Mesodermal cell (in vitro differentiated cells): Measurements from ENCODE around the gene POFUT1.

ENCODE experiments used
- H3K27ac ChIP-seq: 2 replicates; pipeline ENCODE4 v1.7.0; 2013; ENCODE audit warnings: mild to moderate bottlenecking, low read depth, low read length, moderate library complexity; ENCODE audit not compliant: severe bottlenecking
- H3K36me3 ChIP-seq: 2 replicates; pipeline ENCODE4 v1.7.1; 2013; ENCODE audit warnings: mild to moderate bottlenecking, low read length, moderate library complexity; ENCODE audit not compliant: control insufficient read depth, insufficient read depth
- H3K4me1 ChIP-seq: one replicate; pipeline ENCODE4 v1.7.1; 2013; ENCODE audit warnings: mild to moderate bottlenecking, low read length; ENCODE audit not compliant: insufficient read depth, control insufficient read depth, poor library complexity, severe bottlenecking
- H3K4me3 ChIP-seq: 2 replicates; pipeline ENCODE4 v1.7.0; 2013; ENCODE audit warnings: low read length, control low read depth, mild to moderate bottlenecking; ENCODE audit not compliant: insufficient read depth, poor library complexity, severe bottlenecking; ENCODE audit errors: extremely low read depth
- H3K9me3 ChIP-seq: 2 replicates; pipeline ENCODE4 v1.7.1; 2013; ENCODE audit warnings: mild to moderate bottlenecking, low read length, moderate library complexity; ENCODE audit not compliant: control insufficient read depth
- WGBS, 2 experiments: methylation state at CpG; one replicate each; pipeline ENCODE4 v1.1.5; 2013; ENCODE audit warnings: missing lambda C conversion rate in 2 of 2; ENCODE audit not compliant: insufficient coverage in 2 of 2; 5-methylcytosine and 5-hydroxymethylcytosine counted together

The POFUT1 gene

DNA sequence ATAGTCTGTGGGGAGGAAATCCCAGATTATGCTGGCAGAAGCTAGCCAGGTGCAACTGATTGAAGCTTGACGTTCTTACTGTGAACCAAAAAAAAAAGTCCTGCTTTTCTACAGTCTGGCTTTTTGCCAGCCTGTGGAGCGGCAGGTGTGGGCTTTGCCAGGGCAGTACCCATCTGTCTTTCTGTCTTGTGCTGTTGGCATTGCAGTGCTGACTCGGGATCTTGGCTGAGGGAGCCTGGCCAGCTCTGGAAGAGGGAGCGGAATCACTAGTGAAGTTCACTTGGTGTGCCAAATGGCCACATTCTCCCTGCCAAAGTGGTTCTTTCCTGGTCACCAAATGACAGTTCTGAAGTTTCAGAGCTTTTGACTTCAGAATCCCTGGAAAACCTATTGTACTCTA is 74.8 kb downstream of the POFUT1 start:
- 95 to 96% methylated on average over 4 of the region's 4 CpGs for WGBS, 2 experiments
- H3K9me3 ChIP-seq: no peaks in the 10 kb centered on the region
- no peak overlapping the region for H3K4me3 ChIP-seq
- H3K36me3 ChIP-seq: peaks cover 31% of the 10 kb centered on the region
- H3K27ac ChIP-seq: no peak overlapping the region
- peaks cover 9% of the 10 kb centered on the region for H3K4me1 ChIP-seq

DNA sequence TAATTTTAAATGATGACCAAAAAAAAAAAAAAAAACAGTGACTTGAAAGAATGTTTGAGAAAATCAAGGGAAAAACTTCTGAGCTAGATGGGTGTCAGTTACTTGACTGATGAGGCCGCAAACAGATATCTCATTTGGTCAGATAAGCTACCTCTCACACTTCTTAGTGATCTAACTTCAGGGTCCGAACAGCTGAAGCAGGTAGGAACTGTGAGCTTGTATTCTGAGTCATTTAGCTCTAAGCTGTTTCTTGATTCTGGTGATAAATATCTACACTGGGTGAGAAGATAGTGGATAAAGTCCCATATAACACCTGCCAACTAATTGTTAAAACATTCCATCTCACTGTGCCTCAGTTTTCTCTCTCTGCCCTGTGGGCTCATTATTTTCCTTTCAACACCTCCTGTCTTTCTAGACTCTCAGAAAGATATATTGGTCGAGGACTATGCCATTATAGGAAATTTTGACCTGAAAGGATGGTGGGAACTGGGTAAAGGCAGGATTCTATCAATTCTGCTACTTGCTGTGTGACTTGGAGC is 77.5 kb downstream of the POFUT1 start:
- H3K27ac ChIP-seq: no peak overlapping the region
- 100% methylated on average over 1 of the region's 3 CpGs; no CpG with 5 or more reads in 1 of the 2 experiments for WGBS, 2 experiments
- H3K9me3 ChIP-seq: no peaks in the 10 kb centered on the region
- peaks cover 3% of the 10 kb centered on the region for H3K4me1 ChIP-seq
- no peak overlapping the region for H3K4me3 ChIP-seq
- peaks cover 33% of the 10 kb centered on the region for H3K36me3 ChIP-seq

DNA sequence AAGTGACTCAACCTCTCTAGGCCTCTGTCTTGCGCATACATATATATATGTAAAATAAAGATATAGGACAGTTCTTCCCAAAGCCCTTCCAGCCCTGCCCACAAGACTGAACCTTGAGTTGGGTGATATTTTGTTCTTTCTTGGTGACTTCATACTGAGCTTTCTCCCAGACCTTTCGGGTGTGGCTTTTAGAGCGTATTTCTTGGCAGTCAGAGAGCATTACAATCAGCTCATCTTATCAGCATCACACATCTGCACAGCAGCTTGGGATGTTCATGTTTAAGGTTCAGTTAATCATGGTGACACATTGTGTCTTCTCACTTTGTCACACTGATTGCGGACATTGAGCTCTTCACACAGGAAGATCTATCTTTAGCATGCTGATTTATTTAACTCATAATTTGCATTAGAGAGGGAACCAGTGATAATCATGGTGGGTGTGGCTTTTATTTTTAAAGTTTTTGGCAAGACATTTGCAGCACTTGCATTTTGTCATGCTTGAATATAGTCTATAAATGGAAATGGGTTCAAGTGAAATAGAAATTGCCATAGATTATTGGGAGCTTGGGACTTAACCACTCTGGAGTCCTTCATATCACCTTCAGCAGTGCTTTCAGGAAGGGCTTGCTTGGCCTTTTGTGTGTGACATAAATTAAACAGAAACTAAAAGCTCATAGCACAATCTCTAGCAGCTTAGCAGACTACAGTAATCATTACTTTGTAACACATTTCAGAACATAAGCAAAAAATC is 78.1 kb downstream of the POFUT1 start:
- Histone ChIP-seq H3K9me3 (no peaks in the 10 kb centered on the region), H3K27ac (no peak overlapping the region), H3K4me1 (peaks cover 3% of the 10 kb centered on the region), H3K36me3 (peaks cover 30% of the 10 kb centered on the region), H3K4me3 (no peak overlapping the region)
- 100% methylated on average over 1 of the region's 4 CpGs; no CpG with 5 or more reads in 1 of the 2 experiments for WGBS, 2 experiments

DNA sequence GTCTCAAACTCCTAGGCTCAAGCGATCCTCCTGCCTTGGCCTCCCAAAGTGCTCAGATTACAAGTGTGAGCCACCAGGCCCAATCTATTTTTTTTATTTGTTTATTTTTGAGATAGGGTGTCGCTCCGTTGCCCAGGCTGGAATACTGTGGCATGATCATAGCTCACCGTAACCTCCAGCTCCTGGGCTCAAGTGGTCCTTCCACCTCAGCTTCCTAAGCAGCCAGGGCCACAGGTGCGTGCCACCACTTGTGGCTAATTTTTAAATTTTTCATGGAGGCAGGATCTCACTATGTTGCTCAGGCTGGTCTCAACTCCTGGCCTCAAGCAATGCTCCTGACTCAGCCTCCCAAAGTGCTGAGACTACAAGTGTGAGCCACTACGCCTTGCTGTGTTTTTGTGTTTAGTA is 79.6 kb downstream of the POFUT1 start:
- Histone ChIP-seq H3K36me3 (peaks cover 20% of the 10 kb centered on the region), H3K4me1 (peaks cover 3% of the 10 kb centered on the region), H3K9me3 (no peaks in the 10 kb centered on the region), H3K27ac (no peak overlapping the region), H3K4me3 (no peak overlapping the region)
- 100% methylated on average over 1 to 3 of the region's 6 CpGs for WGBS, 2 experiments
